Activated CD4-positive, alpha-beta T cell treated with anti-CD3 and anti-CD28 coated beads, Interleukin-2, amount 50 U/mL, for 1 hour (primary cell): ENCODE data around the gene RHOG.
A peak's percentile ranks its signal among the peaks of the same experiment; 100 is the strongest.

Experiments used
- DNase-seq: peaks from one replicate; pipeline ENCODE4 v3.0.0-alpha.2; 2020

Gene RHOG

DNA sequence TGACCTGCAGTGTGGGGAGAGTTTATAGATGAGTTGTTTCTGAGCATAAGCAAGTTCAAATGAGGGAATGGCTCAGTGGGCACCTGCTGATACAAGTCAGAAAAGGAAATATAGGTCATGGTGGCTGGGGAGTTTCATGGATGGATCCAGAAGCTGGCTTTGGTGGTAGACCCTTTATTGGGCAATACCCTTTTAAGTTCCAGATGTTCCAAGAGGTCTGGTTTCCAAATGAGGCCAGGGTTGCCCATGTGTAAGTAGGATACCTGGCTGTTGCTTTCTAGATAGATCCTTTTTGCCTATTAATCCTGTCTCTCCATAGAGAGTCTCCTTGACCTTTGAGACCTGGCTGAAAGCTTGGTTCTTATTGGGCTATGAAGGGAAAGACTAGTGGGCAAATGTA lies 16.9 kb upstream of the RHOG start:
- DNase-seq = no peak

DNA sequence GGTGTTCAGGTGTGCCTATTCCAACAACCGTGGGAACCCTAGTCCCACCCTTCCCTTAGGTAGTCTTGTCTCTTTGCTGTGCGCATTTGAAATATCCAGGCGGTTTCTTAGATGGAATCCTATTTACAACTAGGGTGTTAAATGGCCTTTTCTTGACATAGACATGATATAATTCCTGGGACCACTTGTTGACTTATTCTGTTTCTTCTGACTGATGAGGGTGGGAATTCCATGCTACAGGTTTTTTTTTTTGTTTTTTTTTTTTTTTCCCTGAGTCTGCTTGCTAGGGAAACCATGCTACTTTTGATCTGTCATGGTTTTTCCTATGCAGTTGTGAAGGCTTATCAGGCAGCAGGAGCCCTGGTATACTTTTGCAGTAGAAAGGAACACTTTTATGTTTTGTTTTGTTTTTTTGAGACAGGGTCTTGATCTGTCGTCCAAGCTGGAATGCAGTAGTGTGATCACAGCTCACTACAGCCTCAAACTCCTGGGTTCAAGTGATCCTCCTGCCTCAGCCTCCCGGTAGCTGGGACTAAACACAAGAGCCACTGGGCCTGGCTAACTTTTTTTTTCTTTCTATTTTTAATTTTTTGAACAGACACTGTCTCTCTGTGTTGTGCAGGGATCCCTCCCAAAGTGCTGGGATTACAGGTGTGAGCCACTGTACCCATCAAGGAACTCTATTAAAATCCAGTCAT lies 16.2 kb upstream of the RHOG start:
- DNase-seq = no peak

DNA sequence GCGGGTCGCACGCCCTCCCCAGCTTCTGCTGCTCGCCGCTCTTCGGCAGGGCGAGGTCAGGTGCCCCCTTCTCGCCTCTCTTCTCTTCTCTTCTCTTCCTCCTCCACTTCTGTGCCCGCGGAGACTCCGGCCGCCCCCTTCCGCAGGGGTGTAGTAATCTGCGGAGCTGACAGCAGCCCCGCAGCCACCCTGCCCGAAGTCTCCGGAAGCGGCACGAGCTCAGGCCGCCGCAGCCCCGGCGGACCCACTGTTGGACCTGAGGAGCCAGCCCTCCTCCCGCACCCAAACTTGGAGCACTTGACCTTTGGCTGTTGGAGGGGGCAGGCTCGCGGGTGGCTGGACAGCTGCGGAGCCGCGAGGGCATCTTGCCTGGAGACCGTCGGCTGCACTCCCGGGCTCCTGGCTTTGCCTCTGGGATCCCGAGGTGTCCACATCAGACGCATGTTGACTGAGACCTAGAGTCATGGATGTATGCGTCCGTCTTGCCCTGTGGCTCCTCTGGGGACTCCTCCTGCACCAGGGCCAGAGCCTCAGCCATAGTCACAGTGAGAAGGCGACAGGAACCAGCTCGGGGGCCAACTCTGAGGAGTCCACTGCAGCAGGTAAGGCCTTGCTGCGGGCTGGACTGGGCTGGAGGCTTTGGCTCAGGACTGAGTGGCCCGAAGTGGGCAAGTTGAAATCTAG lies 15.2 kb upstream of the RHOG start:
- DNase-seq = peak; percentile 30

DNA sequence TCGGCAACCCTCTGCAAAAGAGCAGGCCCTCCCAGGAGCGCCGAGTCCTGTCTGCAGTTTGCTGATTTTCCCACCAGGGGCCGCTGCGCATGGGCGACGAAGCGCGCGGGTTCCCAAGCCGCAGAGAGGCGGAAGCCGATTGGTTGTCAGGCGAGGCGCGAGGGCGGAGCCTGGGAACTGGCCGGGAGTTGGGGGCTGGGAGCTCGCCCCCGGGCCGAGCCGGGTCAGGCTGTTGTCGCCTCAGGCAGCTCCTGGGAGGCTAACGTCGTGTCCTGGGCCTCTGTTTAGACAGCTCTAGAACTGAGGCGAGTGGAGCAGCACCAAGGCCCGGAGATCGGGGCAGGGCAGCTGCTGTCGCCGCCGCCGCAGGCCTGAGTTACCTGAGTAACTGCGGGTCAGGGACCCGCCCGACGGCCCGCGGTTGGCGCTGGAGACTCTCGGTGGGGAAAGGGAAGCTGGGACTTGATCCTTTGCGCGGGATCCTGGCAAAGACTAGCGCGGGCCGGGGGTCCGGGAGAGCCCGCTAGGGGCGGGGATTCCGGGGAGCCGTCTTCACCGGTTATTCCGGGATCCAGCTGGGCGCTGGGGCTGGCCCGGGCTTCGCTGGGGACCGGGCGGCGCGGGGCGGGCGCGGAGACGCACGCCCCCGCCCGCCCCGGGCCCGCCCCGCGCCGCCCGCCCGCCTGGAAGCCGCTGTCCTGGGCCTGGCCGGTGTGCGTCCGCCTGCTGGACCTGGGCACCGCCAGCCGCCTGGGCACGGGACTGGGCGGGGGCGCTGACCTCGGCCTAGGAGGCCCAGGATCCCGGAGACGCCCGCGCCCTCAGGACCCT lies 14.4 kb upstream of the RHOG start, which contains the start of gene STIM1:
STIM1 (plus strand) TSS at position 688 of the 831 bp plus-strand sequence. CDS start 607 bp downstream, outside the sequence.
- peak; percentile 97 for DNase-seq

DNA sequence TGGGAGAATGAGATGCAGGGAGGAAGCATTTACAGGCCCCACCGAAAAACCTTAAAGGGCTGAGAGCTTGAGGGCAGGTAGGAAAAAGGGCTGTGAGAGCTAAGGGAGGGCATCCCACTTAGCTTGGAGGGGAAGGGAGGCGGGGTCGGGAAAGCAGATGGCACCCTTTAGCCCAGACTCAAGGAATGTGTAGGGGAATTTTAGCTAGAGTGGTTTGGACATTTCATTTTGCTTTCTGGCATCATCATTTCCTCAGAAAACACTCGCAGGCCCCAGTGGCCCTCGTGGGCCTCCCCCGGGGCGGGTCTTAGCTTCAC lies 13.9 kb upstream of the RHOG start:
- DNase-seq = no peak

DNA sequence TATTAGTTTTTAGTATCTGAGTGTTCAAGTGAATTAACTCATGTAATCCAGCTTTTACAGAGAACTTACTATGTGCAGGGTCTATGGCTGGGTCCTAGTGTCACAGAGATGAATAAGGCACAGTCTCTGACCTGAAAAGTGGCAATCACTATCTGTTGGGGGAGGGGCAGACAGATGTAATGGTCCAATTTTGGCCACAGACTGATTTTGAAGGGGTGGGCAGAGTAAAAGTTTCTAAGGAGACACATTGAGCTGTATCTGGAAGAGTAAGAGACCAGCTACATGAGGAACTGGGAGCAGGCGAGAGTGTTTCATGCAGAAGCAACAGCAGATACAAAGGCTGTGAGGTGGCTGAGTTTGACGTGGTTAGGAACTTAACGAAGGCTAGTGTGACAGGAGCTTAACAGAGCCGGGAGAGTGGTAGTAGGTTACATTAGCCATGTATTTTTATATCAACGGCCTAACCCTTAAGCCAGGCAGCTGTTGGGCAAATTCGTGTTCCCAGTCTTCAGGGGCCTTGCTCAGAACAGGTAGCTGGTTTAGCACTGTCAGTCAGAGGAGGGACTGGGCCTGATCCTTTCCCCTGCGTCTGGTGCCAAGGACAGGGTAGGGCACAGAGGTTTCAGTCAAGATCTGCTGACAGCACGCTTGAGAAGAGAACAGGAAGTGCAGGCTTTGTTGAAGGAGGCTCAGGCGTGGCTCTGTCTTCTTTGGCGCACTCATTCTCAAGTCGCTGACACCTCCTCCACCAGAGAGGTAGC lies 13.3 kb upstream of the RHOG start:
- peak; percentile 63 for DNase-seq

DNA sequence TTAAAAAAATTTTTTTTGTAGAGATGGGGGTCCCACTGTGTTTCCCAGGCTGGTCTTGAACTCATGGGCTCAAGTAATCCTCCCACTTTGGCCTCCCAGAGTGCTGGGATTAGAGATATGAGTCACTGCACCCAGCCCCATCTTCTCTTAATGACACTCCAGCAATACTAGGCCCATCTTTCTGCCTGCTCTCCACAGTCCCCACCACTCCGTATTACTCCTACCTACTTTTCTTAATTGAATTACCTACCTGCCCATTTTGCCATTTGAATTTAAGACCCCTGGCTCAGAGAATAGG lies 12.7 kb upstream of the RHOG start:
- no peak for DNase-seq

DNA sequence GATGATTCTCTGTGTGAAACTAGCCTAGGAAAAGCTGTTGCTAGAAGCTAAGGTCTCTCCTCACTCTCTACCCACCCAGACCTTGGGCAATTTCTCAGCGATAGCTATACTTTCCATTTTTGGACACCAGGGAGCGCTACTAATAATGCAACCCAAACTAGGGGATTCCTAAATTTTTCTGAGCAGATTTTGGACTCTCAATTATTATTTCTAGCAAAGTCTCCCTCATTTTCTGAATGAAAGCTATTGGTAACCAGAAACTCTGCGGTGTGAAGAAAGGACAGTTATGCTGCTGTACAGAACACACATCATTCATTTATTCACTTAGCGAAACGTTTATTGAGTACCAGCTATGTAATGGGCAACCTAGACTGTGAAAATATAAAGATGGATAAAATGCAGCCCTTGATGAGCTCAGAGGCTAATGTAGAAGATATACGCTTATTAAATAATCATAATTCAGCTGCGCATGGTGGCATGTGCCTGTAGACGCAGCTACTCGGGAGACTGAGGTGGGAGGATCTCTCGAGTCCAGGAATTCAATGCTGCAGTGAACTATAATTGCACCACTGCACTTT lies 8.6 kb upstream of the RHOG start:
- no peak for DNase-seq

DNA sequence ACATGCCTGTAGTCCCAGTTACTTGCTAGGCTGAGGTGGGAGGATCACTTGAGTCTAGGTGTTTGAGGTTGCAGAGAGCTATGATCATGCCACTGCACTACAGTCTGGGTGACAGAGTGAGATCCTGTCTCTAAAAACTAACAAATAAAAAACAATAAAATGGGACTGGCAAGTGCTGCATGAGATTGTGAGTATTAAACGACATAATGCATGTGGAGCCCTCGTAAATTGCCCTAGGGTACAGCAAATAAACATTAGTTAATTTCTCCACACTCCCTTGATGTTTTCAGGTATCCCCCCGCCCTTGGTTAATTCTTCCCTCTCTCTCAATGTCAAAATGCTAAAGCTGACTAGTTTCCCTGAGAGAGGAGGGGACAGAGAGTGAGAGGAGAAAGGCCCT lies 4.9 kb upstream of the RHOG start:
- DNase-seq = no peak

DNA sequence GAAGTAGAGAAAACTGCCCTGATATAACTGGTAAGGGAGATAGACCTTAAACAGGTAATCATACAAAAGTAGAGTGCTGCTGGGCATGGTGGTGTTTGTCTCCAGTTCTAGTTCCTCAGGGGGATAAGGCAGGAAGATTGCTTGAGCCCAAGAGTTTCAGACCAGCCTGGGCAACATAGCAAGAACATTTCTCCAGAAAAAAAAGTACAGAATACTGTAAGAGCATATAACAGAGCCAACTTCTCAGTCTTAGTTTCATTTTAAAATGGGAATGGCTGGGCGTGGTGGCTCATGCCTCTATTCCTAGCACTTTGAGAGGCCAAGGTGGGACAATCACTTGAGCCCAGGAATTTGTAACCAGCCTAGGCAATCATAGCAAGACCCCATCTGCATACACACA lies 4.5 kb upstream of the RHOG start:
- no peak for DNase-seq

DNA sequence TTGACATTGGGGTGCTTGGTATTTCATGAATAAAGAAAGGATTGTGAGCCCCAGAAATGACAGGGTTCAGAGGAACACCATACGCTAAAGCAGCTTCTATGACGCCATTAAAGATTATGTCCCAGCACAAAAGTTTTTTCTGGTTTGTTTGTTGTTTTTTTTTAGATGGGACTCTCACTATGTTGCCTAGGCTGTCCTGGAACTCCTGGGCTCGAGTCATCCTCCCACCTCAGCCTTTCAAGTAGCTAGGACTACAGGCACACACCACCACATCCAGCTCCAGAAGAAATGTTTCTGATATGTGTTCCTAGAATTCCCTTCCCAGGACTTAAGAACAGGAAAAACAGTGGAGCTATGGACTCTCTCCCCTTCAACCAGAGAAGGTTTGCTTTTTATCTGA lies 2.6 kb upstream of the RHOG start:
- no peak for DNase-seq

DNA sequence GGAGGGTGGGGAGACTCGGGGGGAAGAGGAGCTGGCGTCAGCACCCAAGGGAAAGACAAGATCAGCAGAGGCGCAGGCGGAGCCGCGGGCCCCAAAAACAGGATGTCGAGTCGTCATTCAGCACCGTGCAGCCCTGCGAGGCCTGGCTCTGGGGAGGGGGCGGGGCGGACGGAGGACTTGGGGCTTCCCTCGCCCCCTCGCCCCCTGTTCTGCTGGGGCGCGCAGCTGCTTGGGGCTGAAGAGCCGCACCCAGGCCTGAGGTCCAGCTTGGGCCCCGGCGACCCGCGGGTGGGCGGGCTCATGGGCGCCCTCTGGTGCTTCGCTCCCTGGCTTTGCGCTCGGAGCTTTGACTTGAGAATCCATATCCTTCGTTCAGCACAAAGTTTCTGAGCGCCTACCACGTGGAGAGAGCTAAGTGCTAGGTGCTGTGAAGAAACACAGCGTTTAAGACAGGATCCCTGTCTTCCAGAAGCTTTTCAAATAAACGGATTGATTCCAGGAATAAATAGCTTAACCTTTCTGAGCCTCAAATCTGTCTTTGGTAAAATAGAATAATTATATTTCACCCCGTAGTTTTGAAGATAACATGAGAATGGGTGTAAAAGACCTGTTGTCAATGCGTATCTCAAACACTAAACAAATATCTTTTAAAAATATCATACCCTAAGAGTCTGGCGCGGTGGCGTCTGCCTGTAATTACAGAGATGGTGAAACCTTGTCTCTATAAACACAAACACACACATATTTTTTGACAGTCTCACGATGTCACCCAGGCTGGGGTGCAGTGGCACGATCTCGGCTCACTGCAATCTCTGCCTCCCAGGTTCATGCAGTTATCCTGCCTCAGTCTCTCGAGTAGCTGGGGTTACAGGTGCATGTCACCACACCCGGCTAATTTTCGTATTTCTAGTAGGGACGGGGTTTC lies 929 bp upstream of the RHOG start:
- DNase-seq = peak; percentile 94

DNA sequence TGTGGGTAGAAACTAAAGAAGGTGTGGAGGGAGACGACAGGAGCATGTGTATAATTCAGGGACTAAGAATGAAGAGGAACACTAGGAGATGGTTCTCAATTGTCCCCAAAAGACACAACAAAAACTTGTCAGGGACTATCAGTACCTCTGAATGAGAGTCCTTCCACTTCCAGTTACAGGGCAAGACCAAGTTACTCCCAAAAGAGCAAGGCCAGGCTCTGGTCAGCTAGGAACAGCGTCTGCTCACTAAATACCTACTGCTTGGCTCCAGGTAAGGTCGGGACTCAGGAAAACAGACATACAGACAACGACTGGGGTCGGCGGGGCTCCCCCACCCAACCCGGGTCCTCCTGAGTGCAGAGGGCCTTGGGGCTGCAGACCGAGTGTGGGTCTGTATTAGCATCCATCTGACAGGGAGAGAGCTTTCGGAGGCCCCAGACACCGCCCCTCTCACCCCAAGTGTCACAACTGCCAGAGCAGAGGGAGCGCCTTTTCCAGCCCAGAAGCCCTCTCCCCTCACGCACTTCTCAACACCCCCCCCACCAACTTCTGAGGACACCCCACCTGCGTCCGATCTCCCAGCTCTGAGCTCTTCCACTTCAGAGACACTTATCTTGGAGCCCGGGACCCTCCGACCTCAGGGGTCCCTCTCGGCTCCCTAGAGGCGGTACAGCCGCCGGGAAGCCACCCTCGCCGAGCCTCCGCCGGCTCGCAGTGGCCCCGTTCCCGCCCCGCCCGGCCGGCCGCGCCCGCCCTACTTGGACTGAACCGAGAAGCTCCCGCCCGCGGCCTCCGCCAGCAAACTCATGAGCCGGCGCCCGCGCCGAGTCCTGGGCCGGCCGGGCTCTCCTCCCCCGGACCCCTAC lies 522 bp downstream of the RHOG start:
- peak; percentile 45 for DNase-seq

DNA sequence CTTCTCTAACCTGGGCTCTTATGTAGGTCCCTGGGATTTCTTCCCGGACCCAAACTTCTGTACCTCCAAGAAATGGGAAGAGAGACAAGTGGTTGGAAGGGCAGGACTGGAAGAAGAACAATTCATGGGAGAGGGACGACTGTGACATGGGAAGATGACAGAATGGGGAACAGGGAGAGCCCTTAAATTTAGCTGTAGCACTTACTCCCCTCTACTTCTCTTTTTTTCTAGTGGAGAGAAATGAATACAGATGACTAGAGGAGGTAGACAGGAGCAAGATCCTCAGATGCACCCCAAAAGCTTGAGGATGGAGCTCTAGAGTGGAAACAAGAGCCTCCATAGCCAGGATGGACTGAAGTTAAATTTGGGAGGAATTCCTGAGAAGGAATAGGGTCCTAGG lies 2.3 kb downstream of the RHOG start:
- no peak for DNase-seq

DNA sequence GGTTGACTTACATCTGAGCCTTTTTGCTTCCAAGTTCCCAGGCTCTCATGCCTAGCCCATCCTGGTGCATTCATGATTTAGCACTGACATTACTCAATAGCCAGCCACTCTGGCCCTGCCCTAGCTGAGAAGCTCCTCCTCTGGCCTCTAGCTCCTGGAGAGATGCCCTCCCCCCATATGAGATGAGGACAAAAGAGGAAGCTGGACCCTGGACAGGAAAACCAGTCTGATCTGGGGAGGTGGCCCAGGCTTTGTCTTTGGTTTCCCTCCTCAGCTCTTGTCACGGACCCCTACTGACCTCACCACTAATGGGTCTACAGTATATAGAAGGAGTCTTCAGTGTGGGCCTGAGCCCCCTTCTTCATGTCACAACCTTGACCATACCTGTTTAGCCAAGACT lies 3.0 kb downstream of the RHOG start:
- DNase-seq = no peak

DNA sequence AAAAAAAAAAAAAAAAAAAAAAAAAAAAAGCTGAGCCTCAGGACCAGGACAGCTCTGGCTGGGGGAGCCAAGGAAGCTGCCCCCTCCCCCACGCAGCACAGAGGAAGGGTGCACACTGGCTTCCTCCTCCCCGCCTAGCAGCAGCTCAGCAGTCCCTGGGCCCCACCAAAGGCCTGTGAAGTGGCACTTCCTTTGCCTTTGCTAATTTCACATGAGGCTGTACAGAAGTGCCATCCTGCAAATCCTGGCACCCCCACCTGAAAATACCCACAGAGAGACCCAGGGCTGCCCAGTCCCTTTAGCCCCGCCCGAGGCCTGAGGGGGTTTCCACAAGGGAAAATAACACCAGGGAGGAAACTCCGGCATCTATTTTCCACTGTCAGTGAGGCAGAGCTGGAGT lies 3.9 kb downstream of the RHOG start:
- DNase-seq = peak; percentile 45

DNA sequence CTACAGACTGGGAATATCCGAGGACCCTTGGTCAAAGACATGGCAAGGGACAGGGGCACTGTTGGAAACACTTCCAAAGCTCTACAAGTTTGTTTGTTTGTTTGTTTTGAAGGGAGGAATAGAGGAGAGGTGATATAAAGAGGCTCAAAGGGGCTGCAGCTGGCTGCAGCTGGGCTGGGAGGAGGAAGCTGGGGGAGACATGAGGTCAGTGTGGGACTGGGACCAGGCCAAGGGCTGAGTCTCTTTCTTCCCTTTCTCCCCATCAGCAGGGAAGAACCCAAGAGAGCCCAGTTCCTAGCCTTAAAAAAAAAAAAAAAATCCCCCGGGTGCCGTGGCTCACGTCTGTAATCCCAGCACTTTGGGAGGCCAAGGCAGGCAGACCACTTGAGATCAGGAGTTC lies 5.0 kb downstream of the RHOG start:
- DNase-seq = no peak

DNA sequence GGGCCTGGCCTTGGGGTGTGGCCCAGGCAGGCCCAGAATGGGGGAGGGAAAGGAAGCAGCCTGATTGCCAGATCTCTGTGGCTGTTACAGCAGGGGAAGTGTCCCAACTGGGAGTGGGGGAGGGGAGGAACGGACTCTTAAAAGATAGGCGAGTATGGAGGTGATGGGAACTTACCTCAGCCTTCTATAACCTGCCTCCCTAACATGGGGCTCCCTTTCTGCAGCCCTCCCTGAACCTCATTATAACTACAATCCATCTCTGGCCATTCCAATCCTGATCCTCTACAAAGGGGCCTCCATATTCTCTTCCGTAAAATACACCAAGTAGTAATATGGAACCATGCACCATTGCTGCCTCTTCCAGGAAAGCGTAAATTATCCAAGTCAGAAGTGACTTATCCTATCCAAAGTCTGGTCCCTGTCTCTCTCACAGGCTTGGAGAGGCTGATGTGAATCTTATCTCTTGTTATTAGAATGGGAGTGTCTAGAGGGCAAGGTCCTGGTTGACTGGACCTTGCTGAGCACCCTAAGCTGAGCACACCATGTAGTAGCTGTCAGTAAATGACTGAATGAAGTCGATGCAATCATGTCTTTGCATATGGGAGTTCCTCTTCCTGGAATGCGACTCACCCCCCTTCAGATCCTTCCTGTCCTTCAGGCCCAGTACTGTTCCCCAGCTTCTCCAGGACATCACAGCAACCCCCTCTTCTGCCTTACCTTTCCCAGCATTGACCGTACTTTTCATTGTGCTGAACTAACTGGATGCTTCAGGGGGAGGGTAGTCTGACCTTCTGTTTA lies 5.9 kb downstream of the RHOG start:
- DNase-seq = no peak

DNA sequence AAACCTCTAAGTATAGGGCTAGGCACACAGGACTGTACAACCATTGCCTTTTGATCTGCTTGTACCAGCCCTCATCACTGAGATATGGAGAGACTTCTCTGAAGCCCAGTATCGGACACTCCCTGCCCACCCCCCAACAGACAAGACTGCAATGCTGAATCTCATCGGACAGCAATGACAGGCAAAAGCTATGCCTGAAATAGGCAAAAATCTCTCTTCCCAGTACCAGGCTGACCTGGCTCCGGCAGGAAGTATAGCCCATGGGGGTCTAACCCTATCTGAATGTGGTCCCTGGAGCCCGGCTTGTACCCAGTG lies 6.5 kb downstream of the RHOG start:
- DNase-seq = no peak

DNA sequence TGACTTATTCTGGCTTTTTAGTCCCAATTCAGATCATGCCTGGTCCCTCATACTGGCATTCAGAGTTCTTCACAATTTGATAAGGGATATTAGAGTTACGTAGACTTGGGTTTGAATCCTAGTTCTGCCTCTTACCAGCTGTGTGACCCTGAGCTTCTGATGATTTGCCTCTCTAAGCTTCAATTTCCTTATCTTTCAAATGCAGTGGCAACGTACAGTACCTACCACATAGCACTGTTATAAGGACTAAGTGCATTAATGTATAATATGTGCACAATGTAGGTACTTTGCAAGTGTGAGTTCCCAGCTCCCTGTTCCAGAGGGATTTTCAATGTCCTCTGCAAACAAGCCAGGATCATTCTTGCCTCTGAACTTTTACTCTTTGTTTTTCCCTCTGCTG lies 7.3 kb downstream of the RHOG start:
- DNase-seq = no peak
